ENCODE data around the gene EID3. TPM values are rescaled to one million over a fixed set of nuclear protein-coding genes. Genes with fewer than 3 reads are reported as not detected.

The EID3 gene
- total and polyA plus RNA-seq, 9 of the 15 experiments (the other 6 are each of a cell fraction or from before 2014, with no cell fraction given), result 0.07 to 3.5 (median 0.42) TPM

- in situ Hi-C loops (cut with MboI) (no loop called here), intact Hi-C loops (cut with micrococcal nuclease) (no loop called here)
- CTCF ChIA-PET (ENCODE audit: low intra/inter-chr PET ratio), result no interaction called here
- H3K27ac ChIP-seq (ENCODE audit: extremely low read depth, low read depth, low read length), result no peak overlapping the region
- POLR2A ChIA-PET, result interaction anchor here (0.8 kb wide), 1 partner anchor 13 kb away, joined by 3 read pairs; the partner anchor contains the start of gene EID3
- no peaks in the 10 kb centered on the region for H3K27me3 ChIP-seq (ENCODE audit: control insufficient read depth in 2 of 2, insufficient read depth in 2 of 2, low read length in 2 of 2)
- H3K36me3 ChIP-seq (ENCODE audit: control insufficient read depth, insufficient read depth, low read length), result peaks cover 97% of the 10 kb centered on the region
- BruUV-seq (replicated peaks), result no TSS peak
- H3K4me3 ChIP-seq, result no peak overlapping the region
- no peaks in the 10 kb centered on the region for H3K9me1 ChIP-seq (ENCODE audit: control insufficient read depth, insufficient read depth, low read length)
- H3K79me2 ChIP-seq (ENCODE audit: control insufficient read depth, insufficient read depth, low read length), result peaks cover 20% of the 10 kb centered on the region; the same call in 2 of the 3 replicates
- no peak overlapping the region for H3K9ac ChIP-seq (ENCODE audit: insufficient read depth in 1 of 2, low read depth in 2 of 2, low read length in 2 of 2)
- no peaks in the 10 kb centered on the region for H3K4me1 ChIP-seq (replicated peaks in 1 of 2; ENCODE audit: control insufficient read depth in 2 of 2, insufficient read depth in 2 of 2, low read length in 2 of 2)
- ATAC-seq (no peak), DNase-seq (ENCODE audit: extremely low read depth in 1 of 4, low spot score in 3 of 4) (no peak), FAIRE-seq (no peak)
- no peak overlapping the region for H2AFZ ChIP-seq (ENCODE audit: low read depth, low read length)
- H4K20me1 ChIP-seq (replicated peaks; ENCODE audit: control insufficient read depth, insufficient read depth, low read length), result no peaks in the 10 kb centered on the region; the same call in 1 of the 2 replicates
- H3K4me2 ChIP-seq (ENCODE audit: insufficient read depth, low read length), result no peak overlapping the region
- H3K9me3 ChIP-seq (replicated peaks; ENCODE audit: control insufficient read depth, insufficient read depth, low read depth, low read length), result no peaks in the 10 kb centered on the region
- TF ChIP-seq NFRKB (IDR thresholded peaks at IDR 0.05; ENCODE audit: low read depth) (no peak), SMARCE1 (IDR thresholded peaks at IDR 0.05) (no peak), HIVEP1 (CRISPR knock-in tag; IDR thresholded peaks at IDR 0.05) (no peak), TOE1 (IDR thresholded peaks at IDR 0.05; ENCODE audit: borderline replicate concordance) (no peak), TOE1 (CRISPR knock-in tag; IDR thresholded peaks at IDR 0.05; ENCODE audit: borderline replicate concordance, low read depth) (no peak), CAMTA2 (CRISPR knock-in tag; conservative IDR thresholded peaks at IDR 0.05) (no peak), ZNF583 (CRISPR knock-in tag; IDR thresholded peaks at IDR 0.05) (no peak), HMGXB4 (CRISPR knock-in tag; IDR thresholded peaks at IDR 0.05) (no peak), NR2F6 (CRISPR knock-in tag; IDR thresholded peaks at IDR 0.05) (no peak), MITF (IDR thresholded peaks at IDR 0.05) (no peak), ZNF668 (CRISPR knock-in tag; IDR thresholded peaks at IDR 0.05) (no peak), MEIS2 (IDR thresholded peaks at IDR 0.05; ENCODE audit: partially characterized antibody) (no peak), THRB (CRISPR knock-in tag; conservative IDR thresholded peaks at IDR 0.05) (no peak), HCFC1 (IDR thresholded peaks at IDR 0.05; ENCODE audit: low read depth, low read length) (no peak), ZNF766 (CRISPR knock-in tag; conservative IDR thresholded peaks at IDR 0.05) (no peak), ZNF551 (CRISPR knock-in tag; IDR thresholded peaks at IDR 0.05) (no peak), ZMIZ1 (IDR thresholded peaks at IDR 0.05; ENCODE audit: low read depth in 2 of 2, low read length in 2 of 2) (no peak), ZNF212 (CRISPR knock-in tag; IDR thresholded peaks at IDR 0.05) (no peak)
These were observed 13.4 kb downstream of the EID3 start for GRCh38 chr12:104316936-104317335.
